HEK293T (cell line): ENCODE measurements around the gene MANEA.

ENCODE experiments used
- BHLHE40 ChIP-seq: fragments of 450-650 bp; IDR thresholded peaks from 2 replicates; pipeline ENCODE4 v1.6.1; 2016; ENCODE audit warnings: mild to moderate bottlenecking, moderate library complexity, borderline replicate concordance
- HDGF ChIP-seq: fragments of 450-650 bp; IDR thresholded peaks from 2 replicates; pipeline ENCODE4 v1.6.1; 2017; ENCODE audit warnings: antibody characterized with exemption, borderline replicate concordance
- L3MBTL2 ChIP-seq: fragments of 450-650 bp; conservative IDR thresholded peaks from 2 replicates; pipeline ENCODE4 v1.6.1; 2016; ENCODE audit warnings: mild to moderate bottlenecking
- SP1 ChIP-seq: fragments of 450-650 bp; IDR thresholded peaks from 2 replicates; pipeline ENCODE4 v1.6.1; 2017
- TARDBP ChIP-seq: fragments of 450-650 bp; IDR thresholded peaks from 2 replicates; pipeline ENCODE4 v1.6.1; 2016

DNA sequence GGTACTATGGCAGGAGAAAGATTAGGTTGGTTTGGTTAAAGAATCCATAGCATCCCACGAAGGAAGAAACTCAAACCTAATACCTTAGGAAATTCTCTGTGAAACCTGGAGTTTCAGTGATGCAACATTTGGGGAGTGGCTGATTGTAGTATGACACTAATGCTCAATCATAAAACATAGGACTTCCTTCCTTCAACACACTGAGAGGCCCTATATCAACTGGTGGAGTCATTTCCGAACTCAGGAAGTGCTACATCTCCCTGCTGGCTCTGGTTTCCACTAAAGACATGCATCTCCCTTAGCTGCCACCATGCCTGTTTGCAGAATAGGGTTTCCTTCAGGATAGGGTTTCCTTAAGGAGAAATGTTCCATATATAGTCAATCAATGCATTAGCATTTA is 5.2 kb upstream of the MANEA start:
- TF ChIP-seq HDGF (no peak), SP1 (no peak), TARDBP (no peak), L3MBTL2 (no peak), BHLHE40 (no peak)
